Amniotic stem cell (primary cell): Measurements from ENCODE around the gene APIP.

Experiments
- DNase-seq: peaks from one replicate; lab custom pipeline; 2025; lab: John Stamatoyannopoulos, UW

Gene APIP

GRCh38 chr11:34916015-34916842 is at the start of gene APIP, which contains the start of gene PDHX:
TSS of gene APIP (minus strand) at chr11:34916379. CDS start at chr11:34916284, 95 bp downstream.
TSS of gene PDHX (plus strand) at chr11:34916618. CDS start at chr11:34916656, 38 bp downstream.
- DNase-seq, result peak; percentile 98

GRCh38 chr11:34964610-34965331 is 48.6 kb upstream of the APIP start:
- no peak for DNase-seq

DNA sequence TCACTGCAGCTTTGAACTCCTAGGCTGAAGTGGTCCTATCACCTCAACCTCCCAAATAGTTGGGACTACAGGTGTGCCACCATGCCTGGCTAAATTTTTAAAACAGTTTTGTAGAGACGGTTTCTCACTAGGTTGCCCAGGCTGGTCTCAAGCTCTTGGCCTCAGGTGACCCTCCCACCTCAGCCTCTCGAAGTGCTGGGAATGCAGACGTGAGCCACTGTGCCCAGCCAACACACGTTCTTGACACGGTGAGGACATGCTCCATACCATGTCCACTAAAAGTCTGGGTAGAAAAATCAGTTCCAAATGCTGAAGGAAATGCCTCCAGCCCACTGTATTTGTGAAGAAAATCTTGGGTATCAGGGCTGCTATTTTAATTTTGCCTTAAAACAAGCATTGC is 47.2 kb upstream of the APIP start:
- DNase-seq, result no peak

DNA sequence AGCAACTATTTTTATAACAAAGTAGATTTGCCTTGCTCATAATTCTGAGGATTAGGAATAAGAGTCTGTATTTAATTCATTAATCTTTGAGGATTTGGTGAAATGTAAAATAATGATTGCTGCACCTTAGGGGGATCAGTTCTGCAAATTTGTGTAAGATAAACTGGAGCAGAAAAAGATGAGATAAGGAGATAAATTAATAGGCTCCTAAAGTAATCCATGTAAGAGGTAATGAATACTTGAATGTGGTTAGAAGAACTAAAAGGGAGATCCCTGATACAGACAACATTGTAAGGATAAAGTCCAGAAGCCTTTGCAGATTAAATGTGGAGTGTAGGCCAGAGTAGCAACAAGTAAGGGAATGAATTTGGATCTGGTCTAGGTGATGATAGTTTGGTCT is 45.9 kb upstream of the APIP start:
- no peak for DNase-seq

DNA sequence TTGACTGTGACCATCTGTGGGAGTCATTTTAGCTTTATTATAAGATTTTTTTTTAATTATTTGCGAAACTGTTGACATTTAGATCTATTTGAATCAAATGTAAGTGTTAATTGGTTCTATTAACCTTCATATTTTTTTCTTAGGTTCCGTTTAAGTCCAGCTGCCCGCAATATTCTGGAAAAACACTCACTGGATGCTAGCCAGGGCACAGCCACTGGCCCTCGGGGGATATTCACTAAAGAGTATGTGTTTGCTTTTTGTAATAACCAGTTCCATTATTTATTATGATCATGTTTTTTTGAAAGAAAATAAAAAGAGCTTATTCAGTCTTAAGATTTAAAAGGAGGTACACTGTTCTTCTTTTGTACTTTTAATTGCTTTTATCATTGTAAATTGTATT is 44.1 kb upstream of the APIP start:
- DNase-seq, result no peak

- DNase-seq, result no peak
These were observed 43.6 kb upstream of the APIP start for GRCh38 chr11:34959770-34960169.

DNA sequence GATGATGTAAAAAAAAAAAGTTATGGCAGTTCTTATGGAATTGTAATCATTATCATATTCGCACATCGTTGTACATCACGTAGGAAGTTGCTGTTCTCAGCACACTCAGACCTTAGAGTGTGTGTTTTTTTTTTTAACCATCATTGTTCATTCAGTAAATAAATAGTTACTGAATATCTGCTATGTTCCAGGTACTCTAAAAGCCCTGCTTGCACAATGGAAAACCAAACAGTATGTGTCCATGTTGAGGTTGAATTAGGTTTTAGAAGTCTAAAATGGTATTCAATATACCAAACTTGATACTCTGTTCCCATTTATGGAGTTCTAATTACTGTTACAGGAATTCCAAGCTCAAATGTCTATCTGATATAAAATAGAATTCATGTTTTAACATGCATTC is 41.4 kb upstream of the APIP start:
- DNase-seq, result no peak

- DNase-seq, result no peak
These were observed 41.0 kb upstream of the APIP start for GRCh38 chr11:34957206-34957605.

- DNase-seq, result no peak
These were observed 37.8 kb upstream of the APIP start for GRCh38 chr11:34953955-34954354.

DNA sequence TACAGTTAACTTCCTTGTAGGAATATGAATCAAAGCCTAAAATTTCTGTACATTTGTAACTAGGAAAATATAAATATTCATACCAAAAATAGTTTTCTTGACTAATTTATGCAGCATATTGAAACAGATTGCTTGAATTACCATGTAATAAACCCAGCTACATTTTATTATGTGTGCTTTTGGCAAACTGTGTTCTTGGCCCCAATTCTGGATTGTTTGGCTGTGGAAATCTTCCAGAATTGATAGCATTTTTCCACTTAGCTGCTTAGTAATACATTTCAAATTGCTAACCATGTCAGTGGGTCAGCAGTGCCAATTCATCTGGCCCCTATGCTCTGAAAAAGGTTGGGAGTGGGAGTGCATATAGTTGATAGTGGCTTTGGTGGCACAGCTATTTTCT is 32.5 kb upstream of the APIP start:
- DNase-seq, result no peak

- no peak for DNase-seq
These were observed 28.5 kb upstream of the APIP start for GRCh38 chr11:34944692-34945091.

- no peak for DNase-seq
These were observed 25.5 kb upstream of the APIP start for GRCh38 chr11:34941688-34942087.

DNA sequence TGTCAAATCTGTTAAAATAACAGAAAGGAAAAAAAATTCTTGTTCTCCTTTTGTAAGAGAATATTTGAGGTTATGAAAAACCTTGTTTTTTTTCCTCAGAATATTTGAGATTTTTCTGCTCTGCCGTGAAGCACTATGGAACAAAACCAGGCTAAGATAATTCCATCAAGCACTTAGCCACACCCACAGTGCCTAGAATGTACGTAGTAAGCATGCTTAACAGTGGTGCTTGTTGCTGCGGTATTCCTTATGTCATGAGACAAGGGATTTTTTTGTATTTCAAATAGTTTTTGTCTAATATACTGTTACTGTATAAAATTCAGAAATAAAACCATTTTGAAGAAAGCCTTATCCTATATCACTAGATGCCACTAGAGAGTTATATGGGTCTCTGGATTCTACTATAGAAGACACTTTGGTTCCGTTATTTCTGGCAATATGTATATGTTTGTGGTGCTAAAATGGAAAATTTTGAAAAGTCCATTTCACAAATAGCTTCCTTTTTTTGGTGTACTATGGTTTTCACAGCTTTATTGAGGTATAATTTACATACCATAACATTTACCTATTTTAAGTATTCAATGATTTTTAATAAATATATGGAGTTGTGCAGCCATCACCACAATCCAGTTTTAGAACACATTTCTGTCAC is 24.0 kb upstream of the APIP start:
- peak; percentile 10 for DNase-seq

DNA sequence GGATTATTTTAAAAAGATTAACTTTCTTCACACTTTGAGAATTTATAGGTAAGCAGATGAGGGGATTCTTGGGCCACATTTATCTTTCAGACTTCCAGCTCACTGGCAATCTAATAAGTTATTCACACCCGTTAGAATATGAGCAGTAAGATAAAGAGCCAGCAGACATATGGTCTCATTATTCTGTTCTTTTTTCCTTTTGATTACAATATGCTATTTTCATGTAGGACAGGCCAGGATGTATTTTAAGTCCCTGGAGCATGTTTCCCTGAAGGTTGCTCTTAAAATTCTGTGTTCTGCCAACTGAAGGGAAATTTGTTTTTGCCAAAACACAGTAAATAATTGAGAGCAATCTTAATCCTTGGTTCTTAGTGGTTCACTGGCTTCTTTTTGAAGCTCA is 22.4 kb upstream of the APIP start:
- no peak for DNase-seq

DNA sequence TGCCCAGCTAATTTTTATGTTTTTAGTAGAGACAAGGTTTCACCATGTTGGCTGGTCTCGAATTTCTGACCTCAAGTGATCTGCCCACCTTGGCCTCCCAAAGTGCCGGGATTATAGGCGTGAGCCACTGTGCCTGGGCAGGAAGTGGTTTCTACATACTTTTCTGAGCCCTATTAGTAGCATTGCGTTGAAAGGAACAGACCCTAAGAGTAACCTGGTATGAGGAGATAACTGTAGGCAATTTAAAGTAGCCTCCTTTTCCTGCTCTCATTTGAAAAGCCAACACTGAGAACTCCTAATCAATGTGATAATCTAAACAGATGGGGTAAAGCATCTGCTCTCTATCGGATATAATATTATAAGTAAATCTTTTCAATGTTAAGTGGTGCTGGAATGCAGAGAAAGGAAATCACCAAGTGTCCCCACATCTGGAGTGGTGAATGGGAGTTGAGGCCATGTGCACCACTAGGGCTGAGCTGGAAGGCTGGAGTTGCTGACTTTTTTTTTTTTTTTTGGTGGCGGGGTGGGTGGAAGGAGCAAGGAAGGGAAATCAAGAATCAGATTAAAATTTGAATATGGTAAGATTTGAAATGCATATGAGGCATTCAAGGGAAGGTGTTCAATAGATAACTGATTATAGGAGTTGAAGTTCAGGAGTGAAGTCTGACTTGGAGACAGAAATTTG is 20.9 kb upstream of the APIP start:
- no peak for DNase-seq

GRCh38 chr11:34929794-34930763 is 13.9 kb upstream of the APIP start:
- DNase-seq, result no peak

DNA sequence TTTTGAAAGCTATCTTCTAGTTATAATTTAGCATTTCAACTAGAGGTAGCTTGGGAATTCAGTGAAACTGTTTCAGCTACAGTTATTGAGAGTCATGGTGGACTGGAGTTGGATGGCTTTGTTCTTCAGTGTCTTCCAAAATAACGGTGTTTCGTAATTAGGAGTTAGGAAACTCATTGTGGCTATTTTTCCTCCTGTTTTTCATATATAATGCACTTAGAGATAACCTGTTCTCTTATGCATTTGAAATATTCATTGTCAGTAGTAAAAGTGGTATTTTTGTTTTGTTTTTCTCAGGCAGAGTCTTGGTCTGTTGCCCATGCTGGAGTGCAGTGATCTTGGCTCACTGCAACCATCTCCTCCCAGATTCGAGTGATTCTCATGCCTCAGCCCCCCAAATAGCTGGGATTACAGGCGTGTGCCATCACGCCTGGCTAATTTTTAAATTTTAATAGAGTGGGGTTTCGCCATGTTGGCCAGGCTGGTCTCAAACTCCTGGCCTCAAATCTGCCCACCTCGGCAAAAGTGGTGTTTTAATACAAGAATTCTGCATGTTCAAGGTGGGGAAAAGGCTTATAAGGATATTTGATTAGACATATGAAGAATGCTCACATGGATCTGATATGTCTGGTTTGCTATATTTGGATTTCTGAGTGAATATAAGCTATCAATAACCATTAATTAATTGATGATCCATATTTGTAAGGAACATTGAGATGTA is 12.9 kb upstream of the APIP start:
- DNase-seq, result no peak

GRCh38 chr11:34928268-34928959 is 12.2 kb upstream of the APIP start:
- DNase-seq, result no peak

GRCh38 chr11:34926831-34927132 is 10.6 kb upstream of the APIP start:
- DNase-seq, result peak; percentile 37
